HG02678 (cell line): ENCODE results near the gene GRAMD4.

Source experiments
- ATAC-seq: cut with Tn5 transposase; IDR thresholded peaks from one replicate; pipeline ENCODE4 v1.9.1; 2021; ENCODE audit warnings: mild to moderate bottlenecking, moderate library complexity; ENCODE audit not compliant: unreplicated experiment

The GRAMD4 gene

DNA sequence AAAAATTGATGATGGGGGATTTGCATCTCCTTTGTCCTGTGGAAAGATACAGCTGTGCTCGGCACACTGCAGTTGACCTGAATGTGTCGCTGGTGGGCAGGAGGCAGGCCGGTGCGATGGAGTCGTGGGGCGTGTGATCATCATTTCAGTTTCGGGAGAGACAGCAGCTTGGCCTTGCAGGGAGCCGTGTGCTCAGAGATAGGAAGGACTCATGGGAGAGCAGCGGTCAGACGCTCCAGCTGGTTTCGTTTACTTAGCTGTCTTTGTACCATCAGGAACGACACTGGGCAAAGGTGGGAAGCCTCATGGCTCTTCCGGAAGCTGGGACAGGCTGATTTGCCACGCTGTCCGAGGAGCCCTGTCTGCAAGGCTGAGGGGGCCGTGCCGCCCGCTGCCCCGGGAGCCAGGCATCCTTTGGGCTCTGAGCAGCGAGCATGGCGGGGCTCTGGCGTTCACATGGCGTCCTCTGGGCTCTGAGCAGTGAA is 32.7 kb downstream of the GRAMD4 start:
- no peak for ATAC-seq

DNA sequence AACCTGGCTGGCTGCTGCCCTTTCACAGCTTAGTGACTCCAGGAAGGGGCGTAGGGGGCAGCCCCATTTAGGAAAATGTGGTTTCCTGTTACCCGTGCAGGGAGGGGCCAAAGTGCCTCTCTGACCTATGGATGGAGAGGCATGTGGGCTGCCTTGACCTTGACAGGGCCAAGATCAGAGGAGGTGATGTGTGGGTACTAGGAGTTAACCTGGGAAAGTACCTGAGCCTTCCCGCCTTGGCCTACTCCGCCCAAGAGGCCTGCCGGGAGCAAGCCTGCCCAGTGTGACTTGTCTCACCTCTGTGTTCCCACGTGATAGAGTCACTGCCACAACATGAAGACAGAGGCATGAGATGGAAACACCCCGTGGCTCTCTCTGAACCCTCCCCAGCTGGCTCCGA is 33.4 kb downstream of the GRAMD4 start:
- ATAC-seq, result no peak

DNA sequence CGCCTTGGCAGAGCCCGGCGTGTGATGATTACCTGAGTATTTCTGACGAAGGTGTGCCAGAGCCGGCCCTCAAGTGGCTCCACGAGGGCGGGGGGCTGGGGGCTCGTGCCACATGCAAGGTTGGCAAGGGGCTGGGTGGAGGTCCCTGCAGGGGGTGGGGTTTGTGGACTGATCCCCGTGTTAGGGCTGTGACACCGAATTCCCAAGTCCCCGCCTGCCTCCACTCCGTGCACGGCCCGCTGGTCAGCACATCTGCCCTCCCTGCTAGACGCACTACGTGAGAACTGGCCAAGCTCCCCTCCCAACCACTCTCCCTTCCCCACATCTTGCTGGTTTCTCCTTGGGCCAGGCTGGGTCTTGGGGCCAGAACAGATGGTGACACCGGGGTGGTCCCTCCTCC is 34.2 kb downstream of the GRAMD4 start:
- no peak for ATAC-seq

DNA sequence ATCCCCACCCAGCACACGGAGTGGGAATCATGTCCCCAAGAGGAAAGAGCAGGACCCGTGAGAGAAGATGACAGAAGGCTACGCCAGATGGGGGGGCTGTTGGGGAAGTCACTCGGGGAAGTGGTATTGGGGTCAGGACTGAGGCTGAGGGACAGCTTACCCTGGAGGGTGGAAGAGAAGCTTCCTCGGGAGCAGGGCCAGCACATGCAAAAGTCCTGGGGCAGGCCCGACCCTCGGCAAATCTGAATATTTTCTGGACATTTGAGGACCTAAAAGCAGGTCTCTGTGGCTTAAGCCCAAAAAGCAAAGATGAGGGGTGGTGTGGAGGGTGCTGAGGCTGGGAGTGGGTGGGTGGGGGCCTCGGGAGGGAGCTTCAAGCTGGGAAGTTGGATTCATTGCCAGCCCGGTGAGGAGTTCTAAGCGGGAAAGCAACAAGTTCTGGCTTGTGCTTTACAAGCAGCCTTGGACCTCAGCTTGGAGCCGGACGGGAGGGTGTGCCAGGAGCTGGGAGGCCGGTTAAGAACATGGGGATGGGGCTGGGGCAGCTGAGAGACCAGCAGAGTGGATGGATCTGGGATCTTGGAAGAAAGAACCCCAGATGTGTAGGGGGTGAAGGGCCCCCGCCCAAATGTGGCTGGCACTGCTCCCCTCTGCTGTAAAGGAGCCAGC is 34.9 kb downstream of the GRAMD4 start:
- no peak for ATAC-seq

DNA sequence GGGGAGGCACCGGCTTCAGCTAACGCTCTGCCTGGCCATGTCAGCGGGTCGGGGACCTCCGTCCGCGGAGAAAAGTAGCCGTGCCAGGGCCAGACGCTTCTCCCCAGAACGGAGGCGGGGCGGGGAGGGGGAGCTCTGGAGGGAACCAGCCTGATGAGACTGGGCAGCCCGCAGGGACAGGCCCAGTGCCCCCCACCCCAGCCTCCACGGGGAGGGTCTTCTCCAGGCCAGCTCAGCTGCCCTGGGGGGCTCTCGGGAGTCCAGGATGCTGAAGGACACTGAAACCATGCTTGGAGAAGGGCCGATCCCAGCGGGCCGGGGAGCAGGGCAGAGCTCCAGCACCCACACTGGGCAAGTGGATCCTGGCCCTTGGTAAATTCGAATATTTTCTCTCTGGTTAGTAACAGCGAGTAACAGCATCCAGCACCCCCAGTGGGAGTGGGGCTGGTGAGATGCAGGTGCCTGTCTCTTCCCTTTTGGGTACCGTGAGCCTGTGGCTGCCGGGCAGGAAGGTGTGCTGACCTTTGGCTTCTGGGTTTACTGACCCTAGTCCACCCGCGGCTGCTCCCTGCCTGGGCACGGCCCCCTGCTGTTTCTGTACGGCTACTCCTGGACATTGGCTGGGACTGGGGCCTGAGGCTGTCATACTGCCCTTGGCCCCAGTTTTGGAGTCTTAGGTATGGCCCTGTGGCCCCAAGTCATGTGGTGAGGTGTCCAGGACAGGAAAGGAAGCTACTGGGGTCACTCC is 35.8 kb downstream of the GRAMD4 start:
- no peak for ATAC-seq

DNA sequence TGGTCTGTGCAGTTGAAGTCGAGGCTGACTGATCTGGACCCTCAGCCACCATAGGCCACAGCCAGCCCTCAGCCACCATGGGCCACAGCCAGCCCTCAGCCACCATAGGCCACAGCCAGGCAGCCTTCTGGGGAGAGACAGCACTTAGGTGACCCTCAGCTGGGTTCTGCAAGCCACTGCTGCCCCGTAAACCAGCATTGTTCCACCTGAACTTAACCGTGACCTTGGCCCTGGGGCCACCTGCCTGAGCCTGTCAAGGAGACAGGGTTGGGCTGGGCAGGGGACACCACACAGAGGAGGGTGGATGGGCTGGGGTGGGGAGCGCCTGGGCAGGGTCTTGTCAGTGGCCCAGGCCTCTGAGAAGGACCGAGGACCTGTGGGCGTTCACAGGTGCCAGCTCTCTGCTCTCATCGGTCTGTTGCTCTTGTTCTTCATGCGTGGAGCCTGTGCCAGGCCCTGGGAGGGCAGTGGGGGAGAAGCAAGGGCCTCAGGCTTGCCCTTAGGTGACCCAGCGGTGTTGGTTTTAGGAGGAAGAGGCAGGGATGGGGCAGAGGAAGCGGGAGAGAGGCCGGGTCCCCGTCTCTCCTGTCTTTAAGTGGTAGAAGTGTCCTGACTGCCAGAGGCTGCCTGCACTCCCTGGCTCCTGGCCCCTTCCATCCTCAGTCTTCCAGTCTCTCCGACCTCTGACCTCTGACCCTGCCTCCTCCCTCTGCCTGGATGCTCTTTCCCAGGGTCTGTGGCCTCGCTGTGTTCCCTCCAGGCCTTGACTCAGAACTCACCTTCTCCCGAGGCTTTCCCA is 36.9 kb downstream of the GRAMD4 start:
- no peak for ATAC-seq

DNA sequence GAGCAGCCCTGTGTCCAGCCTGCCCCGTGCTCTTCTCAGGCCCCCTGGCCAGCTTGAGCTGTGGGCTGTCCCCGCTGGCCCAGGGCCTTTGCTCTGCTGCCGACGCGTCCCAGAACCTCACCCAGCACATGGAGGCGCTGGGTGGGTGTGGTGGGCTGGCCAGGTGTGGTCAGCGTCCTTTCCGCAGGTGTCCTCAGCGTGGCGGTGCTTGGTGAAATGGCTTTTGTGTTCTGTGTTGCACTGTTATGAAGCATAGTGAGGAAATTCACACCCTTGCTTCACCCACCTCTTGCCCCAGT is 37.4 kb downstream of the GRAMD4 start:
- no peak for ATAC-seq

DNA sequence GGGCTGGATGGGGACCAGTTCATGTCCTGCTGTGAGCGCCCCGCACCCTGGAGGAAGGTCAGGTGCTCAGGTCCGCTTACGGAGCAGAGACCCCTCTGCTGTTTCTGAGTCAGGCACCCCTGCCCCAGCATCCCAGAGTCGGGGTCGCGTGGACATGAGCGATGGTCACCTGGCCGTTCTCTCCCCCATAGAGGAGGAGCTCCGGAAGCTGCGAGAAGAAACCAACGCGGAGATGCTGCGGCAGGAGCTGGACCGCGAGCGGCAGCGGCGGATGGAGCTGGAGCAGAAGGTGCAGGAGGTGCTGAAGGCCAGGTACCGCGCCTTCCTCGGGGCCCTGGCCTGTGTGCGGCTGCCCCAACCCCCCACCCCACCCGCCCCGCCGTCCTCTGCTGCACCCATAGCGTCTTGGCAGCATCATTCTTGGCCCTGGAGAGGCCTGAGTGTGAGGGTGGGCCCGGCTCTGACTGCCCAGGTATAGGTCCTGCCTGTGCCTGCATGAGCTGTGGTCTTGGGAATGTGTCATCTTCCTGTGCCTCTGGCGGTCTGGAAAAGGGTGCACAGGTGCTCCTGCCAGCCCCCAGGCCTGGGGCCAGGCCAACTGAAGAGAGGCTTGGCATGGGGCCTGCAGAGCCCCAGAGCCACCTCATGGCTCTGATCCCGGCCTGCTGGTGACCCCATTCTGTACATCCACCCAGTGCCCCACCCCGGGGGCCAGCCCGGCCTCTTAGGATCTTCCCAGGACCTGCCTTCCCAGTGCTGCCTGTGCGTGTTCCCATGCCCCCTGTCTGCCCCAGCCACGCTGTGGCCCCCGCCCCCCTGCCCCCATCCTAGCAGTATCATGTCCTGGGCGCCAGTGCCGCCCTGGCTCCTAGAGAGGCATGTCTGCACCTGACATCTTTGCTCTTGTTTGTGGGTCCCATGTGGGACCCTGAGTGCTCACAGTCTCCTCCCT is 38.1 kb downstream of the GRAMD4 start:
- ATAC-seq, result no peak

DNA sequence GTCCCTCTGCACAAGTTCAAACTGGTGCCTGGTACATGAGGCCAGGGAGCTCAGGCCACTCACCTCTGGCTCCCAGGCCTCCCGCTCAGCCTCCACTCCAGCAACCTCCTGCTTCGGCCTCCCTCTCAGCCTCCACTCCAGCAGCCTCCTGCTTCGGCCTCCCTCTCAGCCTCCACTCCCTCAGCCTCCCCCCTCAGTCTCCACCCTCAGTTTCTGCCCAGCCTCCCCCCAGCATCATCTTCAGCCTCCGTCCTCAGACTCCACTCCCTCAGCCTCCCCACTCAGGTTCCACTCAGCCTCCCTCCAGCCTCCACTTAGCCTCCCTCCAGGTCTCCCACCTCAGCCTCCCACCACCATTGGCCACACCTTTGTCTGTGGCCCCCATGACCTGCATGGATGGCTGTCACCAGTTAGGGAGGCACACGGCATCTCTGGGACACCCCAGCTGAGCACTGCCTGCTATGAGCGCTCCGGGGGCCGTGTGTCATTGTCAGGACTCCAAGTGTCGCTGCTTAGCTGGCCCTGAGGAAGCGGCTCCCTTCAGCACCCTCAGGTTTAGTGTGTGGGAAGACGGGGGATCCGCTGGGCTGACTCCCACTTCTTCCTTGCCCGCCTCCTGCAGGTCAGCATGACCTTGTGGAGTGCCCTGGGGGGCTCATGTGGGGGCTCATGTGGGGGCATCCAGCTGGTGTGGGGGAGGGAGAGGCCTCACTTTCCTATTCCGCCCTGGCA is 39.0 kb downstream of the GRAMD4 start:
- no peak for ATAC-seq

DNA sequence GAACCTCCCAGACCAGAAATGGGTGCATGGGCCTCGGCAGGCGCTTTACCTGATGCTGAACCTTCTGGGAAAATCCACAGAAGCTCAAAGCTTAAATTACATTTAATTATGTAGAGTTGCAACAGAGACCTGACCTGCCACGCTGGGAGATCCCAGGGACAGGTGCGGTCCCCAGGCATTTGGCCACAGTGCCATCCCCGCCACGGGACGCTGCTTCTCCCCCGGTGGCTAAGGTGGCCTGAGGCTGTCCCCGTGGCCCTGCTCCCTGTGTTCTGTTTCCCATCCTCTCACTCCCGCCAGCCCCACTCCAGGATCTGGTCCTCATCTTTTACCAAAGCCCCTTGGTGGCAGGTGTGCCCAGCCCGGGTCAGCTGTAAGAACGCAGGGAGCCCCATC is 39.6 kb downstream of the GRAMD4 start:
- ATAC-seq, result no peak

DNA sequence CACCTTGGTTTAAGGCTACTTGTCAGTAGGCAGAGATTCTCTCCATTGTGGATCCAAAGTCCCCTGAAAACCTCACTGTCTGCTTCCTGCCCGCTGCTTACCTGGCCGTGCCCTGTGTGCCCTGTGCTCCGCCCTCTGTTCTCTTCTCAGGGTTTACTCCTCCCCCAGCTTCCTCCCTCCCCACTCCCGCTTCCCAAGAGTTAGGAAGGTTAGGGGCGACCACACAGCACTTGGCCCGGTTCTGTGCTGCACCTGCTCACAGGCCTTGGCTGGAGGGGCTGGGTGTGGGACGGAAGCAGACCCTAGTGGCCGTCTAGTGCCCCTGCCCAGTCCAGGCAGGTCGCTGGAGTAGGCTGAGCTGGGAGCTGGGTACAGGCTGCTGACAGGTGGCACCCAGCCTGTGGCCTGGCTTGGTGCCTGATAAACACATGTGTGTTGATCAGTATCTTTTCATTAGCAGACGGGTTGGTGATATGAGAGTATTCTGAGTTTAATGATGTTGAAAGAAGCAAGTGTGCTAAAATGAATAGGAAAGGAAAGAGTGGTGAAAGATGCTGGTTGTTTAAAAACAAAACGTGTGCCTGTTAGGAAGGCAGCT is 40.5 kb downstream of the GRAMD4 start:
- ATAC-seq, result no peak

DNA sequence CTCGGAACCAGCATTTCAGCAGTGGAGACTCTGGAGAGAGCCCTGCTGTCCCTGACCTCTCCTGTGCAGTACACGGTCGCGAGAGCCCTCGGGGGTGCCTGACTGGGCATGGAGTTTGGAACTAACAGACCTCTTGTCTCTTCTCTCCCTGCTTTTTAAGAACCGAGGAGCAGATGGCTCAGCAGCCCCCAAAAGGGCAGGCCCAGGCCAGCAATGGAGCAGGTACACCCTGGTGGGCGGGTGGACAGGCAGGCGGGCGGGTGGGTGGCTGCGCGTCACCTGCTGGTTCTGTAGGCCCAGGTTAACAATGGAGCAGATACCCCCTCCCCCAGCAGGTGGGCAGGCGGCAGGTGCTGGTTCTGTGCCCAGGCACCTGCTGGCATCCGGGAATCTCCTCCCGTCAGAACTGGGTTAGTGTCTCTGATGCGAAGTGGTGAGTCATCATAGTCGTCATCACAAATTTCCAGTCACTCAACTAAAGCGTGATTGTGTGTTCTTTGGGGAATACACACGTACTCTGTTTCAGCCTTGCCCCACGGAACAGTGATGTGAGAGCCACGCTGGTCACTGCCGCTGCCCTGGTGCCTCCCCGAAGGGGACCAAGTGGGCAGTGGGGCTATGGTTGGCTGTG is 41.1 kb downstream of the GRAMD4 start:
- ATAC-seq, result no peak

DNA sequence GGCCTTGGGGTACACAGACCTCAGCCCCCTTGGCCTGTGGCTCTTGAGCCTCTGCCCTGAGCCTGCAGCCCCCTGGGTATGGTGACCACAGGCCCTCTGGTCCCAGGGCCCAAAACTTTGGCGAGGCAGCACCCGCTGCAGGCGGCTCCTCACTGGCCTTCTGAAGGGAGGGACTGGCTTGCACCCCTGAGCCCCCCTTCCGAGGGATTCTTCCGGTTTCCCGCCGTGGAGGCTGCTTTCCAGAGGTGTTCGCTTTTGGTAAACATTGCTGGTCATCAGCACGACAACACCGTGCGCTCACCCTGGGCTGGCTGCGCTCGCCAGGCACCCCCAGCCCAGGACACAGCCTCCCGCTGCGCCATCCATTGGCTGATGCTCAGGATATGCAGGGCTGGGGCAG is 42.0 kb downstream of the GRAMD4 start:
- ATAC-seq, result no peak

DNA sequence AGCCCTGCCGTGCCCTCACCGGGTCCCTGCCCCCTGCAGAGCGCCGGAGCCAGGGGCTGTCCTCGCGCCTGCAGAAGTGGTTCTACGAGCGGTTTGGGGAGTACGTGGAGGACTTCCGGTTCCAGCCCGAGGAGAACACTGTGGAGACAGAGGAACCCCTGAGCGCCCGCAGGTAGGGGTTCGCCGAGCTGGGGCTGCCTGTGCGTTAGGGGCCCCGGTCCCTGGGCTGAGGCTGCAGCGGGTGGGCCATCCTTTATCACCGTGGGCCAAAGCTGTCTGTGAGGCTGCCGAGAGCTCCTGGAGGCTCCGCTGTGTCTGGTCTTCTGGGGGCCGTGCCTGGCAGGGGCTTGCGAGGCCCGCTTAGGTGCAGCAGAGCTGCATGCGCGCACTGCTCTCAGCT is 42.8 kb downstream of the GRAMD4 start:
- ATAC-seq, result no peak

DNA sequence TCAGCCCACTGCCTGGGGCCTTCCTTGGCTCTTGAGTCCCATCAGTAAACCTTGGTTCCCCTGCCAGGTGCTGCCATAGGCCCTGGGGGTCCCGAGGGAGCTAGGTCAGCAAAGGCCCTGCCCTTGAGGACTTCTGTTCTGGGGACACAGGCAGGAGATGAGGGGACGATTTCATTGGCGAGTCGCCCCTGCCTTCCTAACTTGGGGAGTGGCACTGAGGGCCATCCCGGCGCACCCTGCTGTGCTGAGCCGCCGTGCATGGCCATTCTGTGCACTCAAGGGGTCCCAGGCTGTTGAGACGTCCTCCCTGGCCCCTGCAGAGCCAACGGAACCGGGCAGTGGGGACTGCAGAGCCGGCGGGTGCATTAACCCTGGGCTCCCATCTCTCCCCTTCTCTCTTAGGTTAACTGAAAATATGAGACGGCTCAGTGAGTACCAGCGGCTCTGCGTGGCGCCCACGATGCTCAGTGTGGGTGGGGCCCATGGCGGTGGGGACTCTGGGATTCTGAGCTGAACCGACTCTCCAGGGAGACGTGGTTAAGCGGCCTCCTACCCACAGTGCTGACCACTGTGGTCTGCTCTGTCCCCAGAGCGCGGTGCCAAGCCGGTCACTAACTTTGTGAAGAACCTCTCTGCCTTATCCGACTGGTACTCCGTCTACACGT is 43.4 kb downstream of the GRAMD4 start:
- no peak for ATAC-seq

DNA sequence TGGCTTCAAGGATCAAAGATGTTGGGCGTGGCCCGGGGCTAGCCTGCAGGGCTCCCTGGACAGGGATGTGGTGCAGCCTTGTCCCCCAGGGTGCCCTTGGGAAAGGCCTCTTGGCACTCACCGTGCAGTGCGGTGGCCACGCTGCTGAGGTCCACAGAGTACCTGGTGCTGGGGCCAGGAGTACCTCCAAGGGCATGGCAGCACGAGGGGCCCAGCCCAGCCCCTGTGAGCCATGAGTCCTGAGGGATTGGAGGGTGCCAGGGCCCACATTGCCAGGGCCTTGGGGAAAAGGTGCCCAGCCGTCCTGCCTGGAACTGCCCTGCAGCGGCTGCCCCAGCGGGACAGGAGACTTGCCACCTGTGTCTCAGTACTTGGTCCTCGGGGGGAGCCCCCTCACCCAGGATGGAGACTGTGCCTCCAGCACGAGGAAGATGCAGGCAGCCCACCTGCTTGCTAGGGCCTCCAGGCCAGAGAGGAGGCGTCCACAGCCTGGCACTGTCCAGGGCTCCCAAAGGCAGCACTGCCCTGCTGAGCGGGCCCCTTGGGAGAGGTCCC is 44.2 kb downstream of the GRAMD4 start:
- ATAC-seq, result no peak

DNA sequence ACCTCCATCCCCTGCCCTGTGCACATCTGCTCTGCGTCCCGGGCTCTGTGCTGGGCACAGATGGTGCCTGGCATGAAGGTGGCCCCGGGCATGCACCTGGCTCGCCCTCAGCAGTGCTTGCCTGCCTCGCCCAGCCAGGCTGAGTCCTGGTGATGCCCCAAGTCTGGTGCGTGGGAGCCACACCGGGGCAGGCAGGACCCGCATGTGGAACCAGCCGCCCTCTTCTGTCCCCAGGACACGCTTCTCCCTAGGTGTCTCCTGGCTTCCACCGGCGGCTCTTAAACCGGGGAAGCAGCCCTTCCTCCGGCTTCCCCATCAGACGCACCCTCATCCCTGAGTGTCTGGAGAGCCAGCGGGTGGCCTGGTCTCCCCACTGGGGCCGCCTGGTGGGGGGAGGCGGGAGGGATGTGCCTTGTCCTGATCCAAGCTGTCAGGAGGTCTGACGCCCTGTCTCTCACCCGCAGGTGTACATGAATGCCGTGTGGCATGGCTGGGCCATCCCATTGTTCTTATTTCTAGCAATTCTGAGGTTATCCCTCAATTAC is 45.0 kb downstream of the GRAMD4 start:
- no peak for ATAC-seq

DNA sequence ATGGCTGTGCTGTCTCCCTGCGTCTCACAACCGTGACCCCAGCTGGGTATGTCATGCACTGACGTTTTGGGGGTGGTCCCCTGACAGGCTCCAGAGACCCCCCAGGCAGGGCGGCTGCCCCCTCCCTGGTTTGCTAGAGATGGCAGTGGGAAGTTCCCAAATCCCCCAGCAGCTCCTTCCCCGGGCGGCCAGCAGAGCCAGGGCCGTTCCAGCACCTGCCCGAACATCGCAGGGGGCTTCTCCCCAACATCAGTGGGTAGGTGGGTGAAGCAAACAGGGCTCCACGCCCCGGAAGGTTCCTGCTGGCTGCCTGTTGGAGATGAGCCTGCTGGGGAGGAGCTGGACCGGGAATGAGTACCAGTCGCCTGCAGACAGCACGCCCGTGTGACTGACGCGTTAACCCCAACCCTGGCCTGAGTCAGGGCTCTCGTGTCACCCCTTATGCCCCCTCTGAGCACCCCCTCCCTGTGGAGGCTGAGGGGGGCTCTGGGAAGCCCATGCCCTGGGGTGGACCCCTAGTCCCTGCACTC is 45.6 kb downstream of the GRAMD4 start:
- ATAC-seq, result no peak
